ENCODE data around the gene MAST4. TPM values are rescaled to one million over a fixed set of nuclear protein-coding genes. Genes with fewer than 3 reads are reported as not detected.
A peak's percentile ranks its signal among the peaks of the same experiment; 100 is the strongest.

The MAST4 gene
- total RNA-seq, 1 donor from 2014 or later = 42.0 TPM

- no peak for DNase-seq
- intact Hi-C loops (cut with DNase I) = no loop called here
- no peak for ATAC-seq (ENCODE audit: poor library complexity)
Measured at GRCh38 chr5:66634601-66635000, 38.4 kb downstream of the MAST4 start.

DNA sequence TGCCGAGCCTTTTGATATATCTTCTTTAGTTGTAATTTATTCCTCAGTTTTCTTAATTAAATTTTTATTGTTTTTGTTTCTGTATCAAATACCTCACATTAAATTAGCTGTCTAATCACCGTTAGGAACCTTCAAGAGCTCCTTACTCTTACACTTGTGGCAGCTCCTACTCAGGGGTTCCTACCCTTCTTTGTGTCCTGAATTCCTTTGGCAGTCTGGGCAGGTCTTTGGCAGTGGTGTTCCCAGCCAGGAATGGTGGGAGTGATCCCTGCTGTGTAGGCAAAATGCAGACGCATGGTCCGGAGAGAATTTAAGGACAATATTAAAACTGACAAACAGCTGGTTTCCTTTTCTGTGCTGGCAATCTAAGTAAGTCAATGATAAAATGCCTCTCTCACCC, 41.8 kb downstream of the MAST4 start:
- DNase-seq (no peak), ATAC-seq (ENCODE audit: poor library complexity) (peak; percentile 25)
- intact Hi-C loops (cut with DNase I) = no loop called here

DNA sequence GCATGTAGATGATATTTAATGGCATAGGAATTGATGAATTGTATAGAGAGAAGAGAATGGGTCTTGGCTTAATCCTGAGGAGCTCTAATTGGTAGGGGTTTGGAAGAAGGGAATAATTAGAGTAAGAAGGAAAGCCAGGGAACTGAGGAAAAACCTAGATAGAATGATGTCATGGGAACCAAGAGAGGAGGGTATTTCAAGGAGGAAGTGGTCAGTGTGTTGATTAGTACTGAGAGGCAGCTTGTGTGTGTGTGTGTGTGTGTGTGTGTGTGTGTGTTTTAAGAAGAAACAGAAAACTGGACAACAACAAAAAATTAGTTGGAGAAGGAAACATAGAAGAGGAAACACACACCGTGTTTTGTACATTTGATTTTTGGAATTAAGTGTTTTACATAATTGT, 42.8 kb downstream of the MAST4 start:
- no peak for ATAC-seq (ENCODE audit: poor library complexity)
- intact Hi-C loops (cut with DNase I) = no loop called here
- no peak for DNase-seq

DNA sequence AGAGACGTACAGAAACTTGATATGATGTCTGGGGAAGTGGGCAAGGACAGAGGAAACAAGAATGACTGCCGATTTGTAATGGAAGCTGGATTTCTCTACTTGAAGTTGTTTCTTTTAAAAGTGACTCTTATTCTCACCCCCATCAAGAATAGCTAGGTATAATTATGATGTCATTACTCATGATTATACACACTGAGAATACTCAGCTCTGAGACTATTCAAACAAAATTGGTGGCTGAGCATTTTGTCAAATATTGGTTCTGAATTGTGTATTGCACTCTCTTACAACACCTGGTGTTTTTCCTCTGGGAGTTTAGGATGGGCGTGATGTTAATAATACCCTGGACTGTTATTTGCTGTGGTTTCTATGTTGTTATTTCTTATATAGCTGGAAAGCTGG, 46.3 kb downstream of the MAST4 start:
- no peak for ATAC-seq (ENCODE audit: poor library complexity)
- intact Hi-C loops (cut with DNase I) = no loop called here
- DNase-seq = no peak

GRCh38 chr5:66643387-66643786, 47.2 kb downstream of the MAST4 start:
- intact Hi-C loops (cut with DNase I) = no loop called here
- no peak for ATAC-seq (ENCODE audit: poor library complexity)
- no peak for DNase-seq

- ATAC-seq (ENCODE audit: poor library complexity) (no peak), DNase-seq (no peak)
- intact Hi-C loops (cut with DNase I) = no loop called here
Measured at GRCh38 chr5:66644111-66644510, 47.9 kb downstream of the MAST4 start.

GRCh38 chr5:66645039-66645438, 48.8 kb downstream of the MAST4 start:
- intact Hi-C loops (cut with DNase I) = no loop called here
- ATAC-seq (ENCODE audit: poor library complexity) (no peak), DNase-seq (no peak)

GRCh38 chr5:66646570-66646969, 50.4 kb downstream of the MAST4 start:
- ATAC-seq (ENCODE audit: poor library complexity) = peak; percentile 72
- intact Hi-C loops (cut with DNase I) = no loop called here
- no peak for DNase-seq

DNA sequence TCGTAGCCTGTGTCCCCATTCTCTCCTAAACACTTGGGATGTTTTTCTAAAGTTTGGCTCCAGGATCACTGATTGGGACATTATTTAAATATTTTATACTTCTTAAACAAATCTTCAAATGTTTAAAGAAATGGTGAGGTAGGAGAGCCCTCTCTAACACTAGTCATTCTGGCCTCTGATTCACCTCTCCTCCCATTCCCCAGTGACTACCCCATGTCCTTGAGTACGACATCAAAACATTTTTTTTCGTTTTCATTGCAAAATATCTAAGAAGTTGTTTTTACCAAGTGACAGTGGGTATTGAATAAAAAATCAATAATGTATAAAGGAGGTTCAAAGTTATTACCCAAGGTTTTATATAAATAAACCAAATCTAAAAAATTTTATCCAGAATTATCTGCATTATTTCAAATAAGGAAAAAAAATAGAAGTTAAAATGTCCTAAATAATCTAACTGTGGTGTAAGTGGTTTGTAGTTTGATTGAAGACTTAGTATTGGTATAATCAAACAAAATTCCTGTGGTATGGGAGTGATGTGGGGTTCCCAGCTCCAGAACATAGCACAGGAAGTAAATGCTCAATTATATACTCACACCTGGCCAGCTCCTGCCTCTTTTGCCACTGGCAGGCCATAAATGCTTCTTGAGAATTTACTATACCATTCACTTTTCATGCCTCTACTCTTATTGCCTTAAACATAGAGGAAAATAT, 51.1 kb downstream of the MAST4 start:
- ATAC-seq (ENCODE audit: poor library complexity) (peak; percentile 52), DNase-seq (no peak)
- intact Hi-C loops (cut with DNase I) = no loop called here

GRCh38 chr5:66652818-66653217, 56.6 kb downstream of the MAST4 start:
- intact Hi-C loops (cut with DNase I) = no loop called here
- DNase-seq = no peak

DNA sequence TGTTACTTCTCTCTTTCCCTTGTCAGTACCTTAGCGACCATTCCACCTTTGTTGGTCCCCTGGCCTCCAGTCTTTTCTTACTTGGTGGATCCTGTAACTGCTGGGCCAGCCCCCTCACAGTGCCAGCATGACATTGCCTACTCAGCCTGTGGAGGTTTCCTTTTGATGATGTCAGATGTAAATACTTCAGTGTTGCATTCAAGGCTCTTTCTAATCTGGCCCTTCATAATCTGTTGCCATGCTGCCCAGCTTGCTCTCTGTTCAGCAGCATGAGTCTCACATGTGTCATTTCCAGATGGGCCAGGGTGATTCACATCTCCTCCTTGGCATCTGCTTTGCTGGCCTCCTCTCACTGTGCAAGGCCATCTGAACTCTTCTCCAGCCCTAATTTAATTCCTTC, 57.1 kb downstream of the MAST4 start:
- no peak for DNase-seq
- intact Hi-C loops (cut with DNase I) = no loop called here
- no peak for ATAC-seq (ENCODE audit: poor library complexity)

More at GRCh38 chr5:66652818-66653217, 56.6 kb downstream of the MAST4 start:
- ATAC-seq (ENCODE audit: poor library complexity) = no peak

DNA sequence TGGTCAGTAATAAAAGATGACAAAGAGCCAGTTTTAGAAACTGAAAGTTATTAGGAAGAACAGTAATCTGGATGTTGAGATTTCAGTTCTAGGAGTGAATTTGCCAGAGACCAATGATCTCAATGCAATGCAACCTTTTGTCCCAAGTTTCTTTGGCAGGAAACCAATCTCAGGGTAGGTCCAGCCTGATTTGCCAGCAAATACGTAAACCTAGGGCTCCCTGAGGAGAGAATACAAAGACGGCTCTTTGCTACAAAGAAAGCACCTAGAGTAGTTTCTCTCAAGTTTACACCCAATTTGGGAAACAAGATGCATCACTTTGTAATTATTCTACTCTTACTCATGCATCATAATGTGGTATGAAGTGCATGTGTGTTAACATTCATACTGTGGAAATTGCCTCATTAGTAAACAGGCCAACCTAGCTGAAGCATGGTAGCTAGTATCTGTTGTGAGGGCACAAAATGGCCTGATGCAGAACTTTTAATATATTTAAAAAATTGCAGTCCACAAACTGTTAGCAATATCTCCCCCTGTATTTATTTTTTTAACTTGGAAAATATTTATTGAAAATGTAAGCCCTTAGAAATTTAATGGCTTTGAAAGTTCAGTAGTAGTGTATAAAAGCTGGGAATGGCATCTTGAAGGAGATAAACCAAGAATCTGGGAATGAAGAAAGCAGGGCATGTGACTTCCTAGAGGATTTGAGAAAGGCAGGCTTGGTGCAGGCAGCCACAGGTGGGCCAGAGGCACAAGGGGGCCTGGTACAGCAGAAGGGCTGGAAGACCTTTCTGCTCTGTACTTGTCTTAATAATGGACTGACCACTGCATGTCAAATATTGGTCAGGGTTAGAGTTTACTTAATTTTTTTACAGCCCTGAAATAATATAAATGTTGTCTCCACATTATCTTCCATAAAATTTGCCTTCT, 59.5 kb downstream of the MAST4 start:
- ATAC-seq (ENCODE audit: poor library complexity) (peak; percentile 58), DNase-seq (no peak)
- intact Hi-C loops (cut with DNase I) = no loop called here

DNA sequence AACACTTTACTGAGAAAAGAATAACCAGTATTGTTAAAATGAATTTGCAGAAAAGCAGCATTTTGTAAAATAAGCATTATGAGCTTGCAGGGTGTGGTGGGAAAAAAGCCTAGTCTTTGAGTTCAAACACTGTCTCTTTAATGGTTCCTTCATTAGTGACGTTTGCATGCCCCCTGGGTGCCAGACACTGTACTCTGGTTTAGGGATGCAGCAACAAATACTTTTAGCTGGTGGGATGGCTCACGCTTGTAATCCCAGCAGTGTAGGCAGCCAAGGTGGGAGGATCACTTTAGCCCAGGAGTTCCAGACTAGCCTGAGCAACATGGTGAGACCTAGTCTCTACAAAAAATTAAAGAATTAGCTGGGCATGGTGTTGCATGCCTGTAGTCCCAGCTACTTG, 62.3 kb downstream of the MAST4 start:
- DNase-seq = no peak
- intact Hi-C loops (cut with DNase I) = no loop called here
- ATAC-seq (ENCODE audit: poor library complexity) = no peak

GRCh38 chr5:66659780-66660179, 63.6 kb downstream of the MAST4 start:
- intact Hi-C loops (cut with DNase I) = no loop called here
- DNase-seq (no peak), ATAC-seq (ENCODE audit: poor library complexity) (no peak)

DNA sequence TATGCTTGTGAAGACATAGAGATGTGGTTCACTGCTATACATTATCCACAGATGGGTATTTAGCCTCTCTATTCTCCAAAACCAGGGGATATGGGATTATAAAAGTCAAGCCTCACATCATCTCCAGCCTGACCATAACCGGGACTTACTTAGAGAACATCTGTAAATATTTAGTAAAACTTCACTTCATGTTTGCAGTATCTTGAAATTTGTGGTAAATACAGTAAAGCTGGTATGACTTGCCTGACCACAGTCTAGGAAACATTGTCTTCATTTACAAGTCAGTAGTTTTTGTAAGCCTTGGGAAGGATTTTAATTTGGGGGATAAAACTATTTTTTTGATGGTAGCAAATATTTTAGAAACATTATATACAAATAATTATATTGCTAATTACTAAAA, 64.2 kb downstream of the MAST4 start:
- ATAC-seq (ENCODE audit: poor library complexity) = no peak

DNA sequence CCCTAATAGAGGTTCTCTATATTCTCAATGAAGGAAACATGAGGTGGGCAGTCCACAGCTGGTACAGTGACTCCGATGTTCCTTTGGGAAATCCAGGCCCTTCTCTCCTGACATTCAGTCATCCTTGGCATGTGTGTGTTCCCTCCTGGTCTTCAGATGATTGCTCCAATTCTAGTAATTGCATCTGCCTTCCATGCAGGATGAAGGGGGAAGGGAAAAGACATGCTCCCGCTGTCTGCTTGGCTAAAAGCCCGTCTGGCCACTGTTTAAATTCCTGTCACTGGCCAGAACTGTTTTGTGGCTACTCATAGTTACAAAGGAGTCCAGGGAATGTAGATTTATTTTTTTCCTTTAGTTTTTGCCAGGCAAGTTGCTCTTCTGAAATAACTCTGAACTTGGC, 65.0 kb downstream of the MAST4 start:
- intact Hi-C loops (cut with DNase I) = no loop called here
- ATAC-seq (ENCODE audit: poor library complexity) = peak; percentile 82
- DNase-seq = peak; percentile 54

More for the DNA sequence above, 64.2 kb downstream of the MAST4 start:
- no peak for DNase-seq
- intact Hi-C loops (cut with DNase I) = no loop called here

DNA sequence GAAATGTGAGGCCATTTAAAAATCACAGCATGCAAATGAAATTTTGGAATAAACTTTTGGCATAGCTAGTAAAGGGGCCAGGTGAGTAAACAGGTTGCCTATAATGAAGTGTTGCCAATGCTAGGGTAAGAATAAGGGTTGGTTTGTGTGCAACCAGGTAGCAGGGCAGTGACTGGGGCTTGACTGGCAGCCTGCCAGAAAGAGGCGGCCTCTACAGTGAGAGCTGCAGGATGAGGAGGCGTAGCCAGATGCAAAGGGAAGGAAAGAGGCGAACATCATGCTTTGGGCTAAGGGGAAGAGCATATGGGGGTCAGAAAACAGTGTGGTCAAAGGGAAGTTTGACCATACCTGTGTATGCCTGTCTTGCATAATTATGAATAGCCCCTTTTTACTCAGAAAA, 70.6 kb downstream of the MAST4 start:
- DNase-seq (no peak), ATAC-seq (ENCODE audit: poor library complexity) (no peak)
- intact Hi-C loops (cut with DNase I) = no loop called here

DNA sequence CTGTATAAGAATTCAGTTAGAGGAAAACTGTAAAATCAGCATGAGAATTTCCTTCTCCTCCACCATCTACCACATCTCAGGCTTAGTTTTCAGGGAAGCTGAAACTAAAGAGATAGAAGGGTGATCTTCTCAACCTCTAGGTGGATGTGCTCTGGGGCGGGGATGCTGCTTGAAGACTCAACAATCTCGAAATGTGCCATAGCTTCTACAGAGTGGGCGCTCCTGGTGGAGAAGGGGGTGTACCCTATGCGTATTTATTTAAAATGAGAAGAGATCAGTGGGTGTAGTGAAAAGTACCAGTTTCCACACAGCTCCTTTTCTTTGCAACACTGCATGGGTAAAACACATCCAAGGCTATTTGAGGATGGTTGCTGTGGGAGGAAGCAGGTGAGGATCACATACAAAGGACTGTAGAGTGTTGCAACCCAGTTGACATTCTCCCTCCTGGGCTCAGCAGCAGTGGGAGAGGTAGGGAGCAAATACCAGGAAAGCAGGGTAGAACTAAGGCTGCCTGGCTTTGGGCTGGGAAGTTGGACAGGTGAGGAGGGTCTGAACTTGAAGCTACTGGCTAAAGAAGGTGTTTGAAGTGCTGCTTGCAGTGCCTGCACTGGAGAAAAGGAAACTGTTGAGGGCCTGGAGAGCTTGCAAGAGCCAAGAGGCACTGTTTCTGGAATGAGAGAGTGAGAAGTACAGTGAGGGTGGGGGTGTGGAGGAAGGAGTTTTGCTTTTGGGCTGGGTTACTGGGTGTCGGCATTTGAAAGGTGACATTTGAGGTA, 73.1 kb downstream of the MAST4 start:
- ATAC-seq (ENCODE audit: poor library complexity) (no peak), DNase-seq (no peak)
- intact Hi-C loops (cut with DNase I) = no loop called here

- ATAC-seq (ENCODE audit: poor library complexity) (no peak), DNase-seq (no peak)
- intact Hi-C loops (cut with DNase I) = no loop called here
Measured at GRCh38 chr5:66669862-66670195, 73.6 kb downstream of the MAST4 start.

All from Right ventricle myocardium superior (tissue), 1 donor.